SK-N-SH treated with all-trans-retinoic acid at 6 μM for 48 hours (cell line): Measurements from ENCODE around the gene CDH11.

Source experiments
- ATAC-seq: fragments of 200-7000 bp; cut with Tn5 transposase; 3 replicates; pipeline ENCODE4 v1.9.1; 2020; ENCODE audit warnings: mild to moderate bottlenecking, moderate library complexity
- ARNTL ChIP-seq: fragments of 450-650 bp; formaldehyde crosslinking; IDR thresholded peaks from 2 replicates; pipeline ENCODE4 v1.5.0; 2020; ENCODE audit warnings: low read depth, mild to moderate bottlenecking, moderate library complexity, borderline replicate concordance
- BACH2 ChIP-seq: fragments of 250-450 bp; sonication (Bioruptor Pico); IDR thresholded peaks from 2 replicates; pipeline ENCODE4 v1.9.0; 2021; ENCODE audit warnings: mild to moderate bottlenecking, borderline replicate concordance
- CREB5 ChIP-seq: fragments of 250-450 bp; sonication (Bioruptor Pico); IDR thresholded peaks from 2 replicates; pipeline ENCODE4 v1.5.1; 2020; ENCODE audit warnings: low read depth, mild to moderate bottlenecking, moderate library complexity
- CSDC2 ChIP-seq: fragments of 250-450 bp; sonication (Bioruptor Pico); IDR thresholded peaks from 2 replicates; pipeline ENCODE4 v1.5.0; 2020; ENCODE audit warnings: mild to moderate bottlenecking, moderate library complexity
- ESRRG ChIP-seq: fragments of 250-450 bp; sonication (Bioruptor Pico); IDR thresholded peaks from 2 replicates; pipeline ENCODE4 v1.6.1; 2021; ENCODE audit warnings: mild to moderate bottlenecking
- GLIS3 ChIP-seq: fragments of 250-450 bp; sonication (Bioruptor Pico); IDR thresholded peaks from 2 replicates; pipeline ENCODE4 v1.5.0; 2020; ENCODE audit warnings: mild to moderate bottlenecking, moderate library complexity
- ISL1 ChIP-seq: fragments of 250-450 bp; sonication (Bioruptor Pico); IDR thresholded peaks from 2 replicates; pipeline ENCODE4 v2.1.2; 2022; ENCODE audit warnings: mild to moderate bottlenecking, moderate library complexity
- OSR1 ChIP-seq: fragments of 250-450 bp; sonication (Bioruptor Pico); IDR thresholded peaks from 2 replicates; pipeline ENCODE4 v1.8.0; 2022; ENCODE audit warnings: moderate library complexity, mild to moderate bottlenecking, inconsistent platforms
- PATZ1 ChIP-seq: fragments of 250-450 bp; sonication (Bioruptor Pico); IDR thresholded peaks from 2 replicates; pipeline ENCODE4 v1.8.0; 2020; ENCODE audit warnings: mild to moderate bottlenecking, moderate library complexity, borderline replicate concordance
- POU6F1 ChIP-seq: fragments of 250-450 bp; sonication (Bioruptor Pico); IDR thresholded peaks from 2 replicates; pipeline ENCODE4 v1.8.0; 2021; ENCODE audit warnings: low read depth, mild to moderate bottlenecking, moderate library complexity, borderline replicate concordance
- SNAI2 ChIP-seq: fragments of 250-450 bp; sonication (Bioruptor Pico); IDR thresholded peaks from 2 replicates; pipeline ENCODE4 v1.5.0; 2020; ENCODE audit warnings: mild to moderate bottlenecking, moderate library complexity
- TCF4 ChIP-seq: fragments of 250-450 bp; sonication (Bioruptor Pico); IDR thresholded peaks from 2 replicates; pipeline ENCODE4 v1.8.0; 2021; ENCODE audit warnings: mild to moderate bottlenecking, moderate library complexity, borderline replicate concordance
- TOX ChIP-seq: fragments of 250-450 bp; sonication (Bioruptor Pico); IDR thresholded peaks from 2 replicates; pipeline ENCODE4 v1.8.0; 2021; ENCODE audit warnings: mild to moderate bottlenecking, moderate library complexity, borderline replicate concordance
- ZFP3 ChIP-seq: fragments of 250-450 bp; sonication (Bioruptor Pico); IDR thresholded peaks from 2 replicates; pipeline ENCODE4 v1.5.0; 2020; ENCODE audit warnings: mild to moderate bottlenecking, moderate library complexity
- ZFP30 ChIP-seq: fragments of 450-650 bp; formaldehyde crosslinking; IDR thresholded peaks from 2 replicates; pipeline ENCODE4 v1.5.0; 2022; ENCODE audit warnings: mild to moderate bottlenecking, moderate library complexity
- ZNF70 ChIP-seq: fragments of 450-650 bp; formaldehyde crosslinking; IDR thresholded peaks from 2 replicates; pipeline ENCODE4 v1.5.0; 2020; ENCODE audit warnings: mild to moderate bottlenecking, moderate library complexity
- ZNF8 ChIP-seq: fragments of 450-650 bp; formaldehyde crosslinking; IDR thresholded peaks from 2 replicates; pipeline ENCODE4 v1.5.0; 2020; ENCODE audit warnings: mild to moderate bottlenecking, moderate library complexity
- TF ChIP-seq, protein P1 (sequence below): fragments of 250-450 bp; sonication (Bioruptor Pico); IDR thresholded peaks from 2 replicates; pipeline ENCODE4 v1.5.1; 2021; ENCODE audit warnings: mild to moderate bottlenecking, moderate library complexity
- TF ChIP-seq, protein P2 (sequence below): fragments of 250-450 bp; sonication (Bioruptor Pico); IDR thresholded peaks from 2 replicates; pipeline ENCODE4 v1.5.0; 2020; ENCODE audit warnings: mild to moderate bottlenecking, moderate library complexity

The CDH11 gene

GRCh38 chr16:65094009-65094408 lies 27.9 kb downstream of the CDH11 start (continued):
- TF ChIP-seq ZFP30 (CRISPR knock-in tag) (no peak), SNAI2 (no peak), ZNF70 (CRISPR knock-in tag) (no peak), ZNF8 (CRISPR knock-in tag) (no peak)

GRCh38 chr16:65083164-65083857 lies 38.6 kb downstream of the CDH11 start:
- peak; percentile 28 for ATAC-seq
- TF ChIP-seq ZFP30 (CRISPR knock-in tag) (no peak), BACH2 (CRISPR knock-in tag) (no peak)
- TF ChIP-seq, protein P1, sequence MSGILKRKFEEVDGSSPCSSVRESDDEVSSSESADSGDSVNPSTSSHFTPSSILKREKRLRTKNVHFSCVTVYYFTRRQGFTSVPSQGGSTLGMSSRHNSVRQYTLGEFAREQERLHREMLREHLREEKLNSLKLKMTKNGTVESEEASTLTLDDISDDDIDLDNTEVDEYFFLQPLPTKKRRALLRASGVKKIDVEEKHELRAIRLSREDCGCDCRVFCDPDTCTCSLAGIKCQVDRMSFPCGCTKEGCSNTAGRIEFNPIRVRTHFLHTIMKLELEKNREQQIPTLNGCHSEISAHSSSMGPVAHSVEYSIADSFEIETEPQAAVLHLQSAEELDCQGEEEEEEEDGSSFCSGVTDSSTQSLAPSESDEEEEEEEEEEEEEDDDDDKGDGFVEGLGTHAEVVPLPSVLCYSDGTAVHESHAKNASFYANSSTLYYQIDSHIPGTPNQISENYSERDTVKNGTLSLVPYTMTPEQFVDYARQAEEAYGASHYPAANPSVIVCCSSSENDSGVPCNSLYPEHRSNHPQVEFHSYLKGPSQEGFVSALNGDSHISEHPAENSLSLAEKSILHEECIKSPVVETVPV (CRISPR knock-in tag) = no peak

- TF ChIP-seq SNAI2 (no peak), ESRRG (CRISPR knock-in tag) (no peak), CSDC2 (no peak), POU6F1 (CRISPR knock-in tag) (no peak), BACH2 (CRISPR knock-in tag) (no peak), TOX (CRISPR knock-in tag) (no peak), CREB5 (CRISPR knock-in tag) (no peak), ARNTL (CRISPR knock-in tag) (no peak)
- TF ChIP-seq, protein P1 (CRISPR knock-in tag) = no peak
- no peak for ATAC-seq
These were observed 42.3 kb downstream of the CDH11 start for GRCh38 chr16:65079549-65079948.

DNA sequence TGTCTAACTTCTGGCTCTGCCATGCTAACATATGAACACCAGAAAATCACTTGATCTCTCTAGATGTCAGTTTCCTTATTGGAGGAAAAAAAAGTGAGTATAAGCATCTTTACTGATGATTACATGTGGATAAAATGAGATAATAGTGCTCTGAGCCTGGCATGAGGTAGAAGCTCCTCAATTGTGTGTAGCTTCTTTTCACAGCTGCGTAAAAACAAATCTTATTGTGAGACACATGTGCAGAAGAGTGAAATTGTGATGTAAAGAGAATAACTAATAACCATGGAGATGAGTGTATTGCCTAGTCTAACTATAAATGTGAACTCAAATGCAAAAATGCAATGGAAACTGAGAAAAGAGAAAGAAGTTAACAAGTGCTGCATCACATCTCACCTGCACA lies 44.7 kb downstream of the CDH11 start:
- ATAC-seq = no peak
- TF ChIP-seq ISL1 (CRISPR knock-in tag) (no peak), PATZ1 (CRISPR knock-in tag) (no peak), OSR1 (CRISPR knock-in tag) (no peak), BACH2 (CRISPR knock-in tag) (no peak), ESRRG (CRISPR knock-in tag) (no peak), TCF4 (CRISPR knock-in tag) (no peak), POU6F1 (CRISPR knock-in tag) (no peak), GLIS3 (CRISPR knock-in tag) (no peak), ZNF70 (CRISPR knock-in tag) (no peak), CREB5 (CRISPR knock-in tag) (no peak), ZFP3 (CRISPR knock-in tag) (no peak), ARNTL (CRISPR knock-in tag) (no peak)
- TF ChIP-seq, protein P1 (CRISPR knock-in tag) = no peak
- TF ChIP-seq, protein P2, sequence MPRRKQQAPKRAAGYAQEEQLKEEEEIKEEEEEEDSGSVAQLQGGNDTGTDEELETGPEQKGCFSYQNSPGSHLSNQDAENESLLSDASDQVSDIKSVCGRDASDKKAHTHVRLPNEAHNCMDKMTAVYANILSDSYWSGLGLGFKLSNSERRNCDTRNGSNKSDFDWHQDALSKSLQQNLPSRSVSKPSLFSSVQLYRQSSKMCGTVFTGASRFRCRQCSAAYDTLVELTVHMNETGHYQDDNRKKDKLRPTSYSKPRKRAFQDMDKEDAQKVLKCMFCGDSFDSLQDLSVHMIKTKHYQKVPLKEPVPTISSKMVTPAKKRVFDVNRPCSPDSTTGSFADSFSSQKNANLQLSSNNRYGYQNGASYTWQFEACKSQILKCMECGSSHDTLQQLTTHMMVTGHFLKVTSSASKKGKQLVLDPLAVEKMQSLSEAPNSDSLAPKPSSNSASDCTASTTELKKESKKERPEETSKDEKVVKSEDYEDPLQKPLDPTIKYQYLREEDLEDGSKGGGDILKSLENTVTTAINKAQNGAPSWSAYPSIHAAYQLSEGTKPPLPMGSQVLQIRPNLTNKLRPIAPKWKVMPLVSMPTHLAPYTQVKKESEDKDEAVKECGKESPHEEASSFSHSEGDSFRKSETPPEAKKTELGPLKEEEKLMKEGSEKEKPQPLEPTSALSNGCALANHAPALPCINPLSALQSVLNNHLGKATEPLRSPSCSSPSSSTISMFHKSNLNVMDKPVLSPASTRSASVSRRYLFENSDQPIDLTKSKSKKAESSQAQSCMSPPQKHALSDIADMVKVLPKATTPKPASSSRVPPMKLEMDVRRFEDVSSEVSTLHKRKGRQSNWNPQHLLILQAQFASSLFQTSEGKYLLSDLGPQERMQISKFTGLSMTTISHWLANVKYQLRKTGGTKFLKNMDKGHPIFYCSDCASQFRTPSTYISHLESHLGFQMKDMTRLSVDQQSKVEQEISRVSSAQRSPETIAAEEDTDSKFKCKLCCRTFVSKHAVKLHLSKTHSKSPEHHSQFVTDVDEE = no peak
